ENCODE results near the gene DIS3L2.

DNA sequence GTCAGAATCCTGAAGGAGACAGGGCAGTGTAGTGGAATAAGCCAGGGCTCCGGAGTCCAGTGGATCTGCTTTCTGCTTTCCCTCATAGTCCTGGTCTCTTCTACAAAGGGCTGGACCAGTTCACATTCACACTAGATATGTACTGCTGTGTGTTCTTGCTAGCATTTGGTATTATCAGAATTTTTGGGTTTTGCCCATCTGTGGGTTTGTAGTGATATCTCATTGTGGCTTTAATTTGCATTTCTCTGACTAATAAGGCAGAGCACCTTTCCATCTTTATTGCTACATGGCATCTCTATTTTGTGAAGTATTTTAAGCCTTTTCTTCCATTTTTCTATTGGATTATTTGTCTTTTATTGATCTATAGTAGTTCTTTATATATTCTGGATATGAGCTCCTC lies 114.8 kb downstream of the DIS3L2 start:
- TF ChIP-seq ELF4 (IDR thresholded peaks at IDR 0.05) (no peak), ZNF384 (IDR thresholded peaks at IDR 0.05) (no peak), LEF1 (IDR thresholded peaks at IDR 0.05; ENCODE audit: borderline replicate concordance) (no peak), FOXA1 (IDR thresholded peaks at IDR 0.05) (no peak)

All from HEK293T (cell line).